ENCODE data around the gene EEF1G.

DNA sequence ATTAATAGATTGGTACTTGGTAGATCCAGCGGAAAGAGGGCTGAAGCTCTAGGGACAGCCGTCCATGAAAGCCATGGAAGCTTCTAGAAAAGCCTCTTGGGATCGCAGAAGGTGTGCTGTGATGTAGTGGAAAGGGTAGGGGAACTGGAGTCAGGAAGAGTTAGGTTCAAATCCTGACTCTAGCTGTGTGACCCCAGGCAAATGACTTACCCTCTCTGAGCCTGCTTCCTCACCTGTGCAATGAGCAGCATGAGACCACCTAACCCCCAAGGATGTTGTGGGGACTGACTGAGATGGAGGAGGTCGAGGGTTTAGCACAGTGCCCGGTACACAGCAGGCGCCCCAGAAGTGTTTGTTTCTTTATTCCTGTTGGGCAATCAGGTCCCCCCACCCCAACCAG lies 36.7 kb upstream of the EEF1G start:
- no peak for TF ChIP-seq CTCF (IDR thresholded peaks at IDR 0.05)
- TF ChIP-seq POLR2A (IDR thresholded peaks at IDR 0.05): no peak
